DOHH2 (cell line): ENCODE results near the gene LILRB1.

Experiments used
- H3F3A ChIP-seq: fragments of 200-600 bp; sonication (generic), shearing (Covaris generic); 2 replicates; pipeline ENCODE4 v1.6.0; 2016; ENCODE audit warnings: antibody characterized with exemption, mild to moderate bottlenecking; ENCODE audit not compliant: control insufficient read depth, insufficient read depth
- H3K27ac ChIP-seq: fragments of 200-600 bp; sonication (generic); 2 replicates; pipeline ENCODE4 v1.5.1; 2014; ENCODE audit warnings: low read depth, mild to moderate bottlenecking, low read length, moderate library complexity
- H3K27me3 ChIP-seq: fragments of 200-600 bp; sonication (generic); 2 replicates; pipeline ENCODE4 v1.6.1; 2014; ENCODE audit warnings: mild to moderate bottlenecking, low read length, mixed read lengths; ENCODE audit not compliant: control insufficient read depth
- H3K36me3 ChIP-seq: fragments of 200-600 bp; sonication (generic); 2 replicates; pipeline ENCODE4 v1.6.1; 2014; ENCODE audit warnings: mild to moderate bottlenecking, low read length, moderate library complexity, mixed read lengths; ENCODE audit not compliant: control insufficient read depth
- H3K4me1 ChIP-seq: fragments of 200-600 bp; sonication (generic); 2 replicates; pipeline ENCODE4 v1.6.1; 2014; ENCODE audit warnings: mild to moderate bottlenecking, low read length, mixed read lengths; ENCODE audit not compliant: control insufficient read depth
- H3K4me2 ChIP-seq: fragments of 200-600 bp; sonication (generic); 2 replicates; pipeline ENCODE4 v1.6.0; 2014; ENCODE audit warnings: mild to moderate bottlenecking, low read length, moderate library complexity
- H3K4me3 ChIP-seq: fragments of 200-600 bp; sonication (generic); 2 replicates; pipeline ENCODE4 v1.5.1; 2014; ENCODE audit warnings: mild to moderate bottlenecking, low read length, mixed read lengths
- H3K79me2 ChIP-seq: fragments of 200-600 bp; sonication (generic); 2 replicates; pipeline ENCODE4 v1.6.1; 2014; ENCODE audit warnings: mild to moderate bottlenecking, low read length, mixed read lengths; ENCODE audit not compliant: control insufficient read depth
- H3K9me2 ChIP-seq: fragments of 200-600 bp; sonication (generic); replicated peaks from 2 replicates; pipeline ENCODE4 v1.6.1; 2014; ENCODE audit warnings: mild to moderate bottlenecking, low read length, mixed read lengths; ENCODE audit not compliant: control insufficient read depth
- H3K9me3 ChIP-seq: fragments of 200-600 bp; sonication (generic); 2 replicates; pipeline ENCODE4 v1.6.1; 2014; ENCODE audit warnings: antibody characterized with exemption, low read length, mixed read lengths; ENCODE audit not compliant: control insufficient read depth, insufficient read depth
- H4K20me1 ChIP-seq: fragments of 200-600 bp; sonication (generic); 2 replicates; pipeline ENCODE4 v1.6.0; 2014; ENCODE audit warnings: low read depth, mild to moderate bottlenecking, antibody characterized with exemption, low read length, moderate library complexity; ENCODE audit not compliant: control insufficient read depth, insufficient read depth
- EZH2phosphoT487 ChIP-seq: fragments of 200-600 bp; sonication (generic); IDR thresholded peaks from 2 replicates; pipeline ENCODE4 v1.6.1; 2017; ENCODE audit warnings: borderline replicate concordance, mild to moderate bottlenecking, antibody characterized with exemption, low read length, moderate library complexity, mixed read lengths
- TF ChIP-seq, protein P1 (sequence below): fragments of 200-600 bp; sonication (generic); IDR thresholded peaks from one replicate; pipeline ENCODE4 v1.5.1; 2014; ENCODE audit warnings: antibody characterized with exemption, mild to moderate bottlenecking, low read depth, low read length; ENCODE audit not compliant: poor library complexity, severe bottlenecking

The LILRB1 gene

DNA sequence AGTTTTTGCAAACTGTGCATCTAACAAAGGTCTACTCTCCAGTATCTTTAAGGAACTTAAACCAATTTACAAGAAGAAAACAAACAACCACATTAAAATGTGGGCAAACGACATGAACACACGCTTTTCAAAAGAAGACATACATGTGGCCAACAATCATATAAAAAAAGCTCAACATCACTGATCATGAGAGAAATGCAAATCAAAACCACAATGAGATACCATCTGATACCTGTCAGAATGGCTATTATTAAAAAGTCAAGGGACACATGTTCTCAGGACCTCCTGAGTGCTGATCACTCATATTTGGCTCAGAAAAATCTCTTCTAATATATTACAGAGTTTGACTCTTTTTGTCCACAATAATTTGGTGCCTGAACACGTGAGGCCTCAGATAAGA is 14.2 kb upstream of the LILRB1 start:
- H3K79me2 ChIP-seq = peaks cover 45% of the 10 kb centered on the region
- no peaks in the 10 kb centered on the region for H4K20me1 ChIP-seq
- peaks cover 16% of the 10 kb centered on the region for H3K36me3 ChIP-seq
- peak overlapping the region; percentile 96 for H3K27ac ChIP-seq
- peaks cover 61% of the 10 kb centered on the region for H3K4me1 ChIP-seq
- no peak for TF ChIP-seq EZH2phosphoT487
- TF ChIP-seq, protein P1, sequence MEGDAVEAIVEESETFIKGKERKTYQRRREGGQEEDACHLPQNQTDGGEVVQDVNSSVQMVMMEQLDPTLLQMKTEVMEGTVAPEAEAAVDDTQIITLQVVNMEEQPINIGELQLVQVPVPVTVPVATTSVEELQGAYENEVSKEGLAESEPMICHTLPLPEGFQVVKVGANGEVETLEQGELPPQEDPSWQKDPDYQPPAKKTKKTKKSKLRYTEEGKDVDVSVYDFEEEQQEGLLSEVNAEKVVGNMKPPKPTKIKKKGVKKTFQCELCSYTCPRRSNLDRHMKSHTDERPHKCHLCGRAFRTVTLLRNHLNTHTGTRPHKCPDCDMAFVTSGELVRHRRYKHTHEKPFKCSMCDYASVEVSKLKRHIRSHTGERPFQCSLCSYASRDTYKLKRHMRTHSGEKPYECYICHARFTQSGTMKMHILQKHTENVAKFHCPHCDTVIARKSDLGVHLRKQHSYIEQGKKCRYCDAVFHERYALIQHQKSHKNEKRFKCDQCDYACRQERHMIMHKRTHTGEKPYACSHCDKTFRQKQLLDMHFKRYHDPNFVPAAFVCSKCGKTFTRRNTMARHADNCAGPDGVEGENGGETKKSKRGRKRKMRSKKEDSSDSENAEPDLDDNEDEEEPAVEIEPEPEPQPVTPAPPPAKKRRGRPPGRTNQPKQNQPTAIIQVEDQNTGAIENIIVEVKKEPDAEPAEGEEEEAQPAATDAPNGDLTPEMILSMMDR = no peak
- peaks cover 31% of the 10 kb centered on the region for H3F3A ChIP-seq
- no peaks in the 10 kb centered on the region for H3K9me2 ChIP-seq
- peak overlapping the region; percentile 88 for H3K4me2 ChIP-seq
- H3K27me3 ChIP-seq = no peaks in the 10 kb centered on the region
- peak overlapping the region; percentile 81 for H3K4me3 ChIP-seq
- peaks cover 15% of the 10 kb centered on the region; the same call in 1 of the 2 replicates for H3K9me3 ChIP-seq

DNA sequence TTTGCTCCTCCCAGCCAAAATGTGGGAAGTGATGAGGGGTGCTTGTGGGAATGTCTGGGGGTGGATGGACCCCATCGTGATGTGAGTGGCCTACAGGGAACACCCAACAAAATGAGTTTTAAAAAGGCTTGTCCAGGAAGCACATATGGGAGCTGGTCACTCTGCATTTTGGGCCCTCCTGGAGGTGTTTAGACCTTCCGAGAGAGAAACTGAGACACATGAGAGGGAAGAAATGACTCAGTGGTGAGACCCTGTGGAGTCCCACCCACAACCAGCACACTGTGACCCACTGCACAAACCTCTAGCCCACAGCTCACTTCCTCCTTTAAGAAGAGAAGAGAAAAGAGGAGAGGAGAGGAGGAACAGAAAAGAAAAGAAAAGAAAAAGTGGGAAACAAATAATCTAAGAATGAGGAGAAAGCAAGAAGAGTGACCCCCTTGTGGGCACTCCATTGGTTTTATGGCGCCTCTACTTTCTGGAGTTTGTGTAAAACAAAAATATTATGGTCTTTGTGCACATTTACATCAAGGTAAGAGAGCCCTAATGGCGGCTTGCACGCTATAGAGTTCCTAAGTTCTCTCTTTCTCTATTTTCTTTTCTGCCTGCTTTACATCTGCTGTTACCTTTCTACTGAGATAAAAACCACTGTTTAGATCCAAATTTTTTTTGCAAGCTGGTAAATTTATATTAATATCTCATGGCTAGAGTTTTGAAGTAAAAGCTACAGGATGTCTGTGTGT is 13.3 kb upstream of the LILRB1 start:
- Histone ChIP-seq H3K4me1 (peaks cover 61% of the 10 kb centered on the region), H3K36me3 (peaks cover 22% of the 10 kb centered on the region), H4K20me1 (no peaks in the 10 kb centered on the region), H3K9me3 (peaks cover 12% of the 10 kb centered on the region; the same call in 1 of the 2 replicates), H3K27ac (peak overlapping the region; percentile 96), H3K4me2 (peak overlapping the region; percentile 88), H3K9me2 (no peaks in the 10 kb centered on the region), H3K4me3 (peak overlapping the region; percentile 81), H3F3A (peaks cover 38% of the 10 kb centered on the region), H3K79me2 (peaks cover 54% of the 10 kb centered on the region), H3K27me3 (no peaks in the 10 kb centered on the region)
- TF ChIP-seq EZH2phosphoT487 = no peak
- TF ChIP-seq, protein P1 = no peak

DNA sequence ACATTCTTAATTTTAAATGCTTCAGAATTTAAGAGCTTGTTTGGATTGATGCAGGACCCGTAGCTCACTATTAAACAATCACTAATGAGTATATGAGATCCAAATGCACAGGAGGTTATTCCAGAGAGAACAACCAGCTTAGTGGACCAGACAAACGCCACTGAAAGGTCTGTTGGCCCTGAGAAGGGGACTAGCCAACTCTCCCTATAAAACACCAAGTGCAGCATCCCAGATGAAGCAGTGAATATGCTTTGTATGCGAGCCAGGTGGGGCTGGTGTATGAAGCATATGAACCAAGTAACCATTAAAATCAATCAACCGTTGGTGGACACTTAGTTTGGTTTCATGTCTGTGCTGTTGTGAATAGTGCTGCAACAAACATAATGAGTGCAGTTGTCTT is 9.8 kb upstream of the LILRB1 start:
- Histone ChIP-seq H4K20me1 (no peaks in the 10 kb centered on the region), H3K36me3 (peaks cover 20% of the 10 kb centered on the region), H3F3A (peaks cover 35% of the 10 kb centered on the region), H3K9me3 (peaks cover 3% of the 10 kb centered on the region; the same call in 1 of the 2 replicates), H3K4me3 (peak overlapping the region; percentile 81), H3K9me2 (no peaks in the 10 kb centered on the region), H3K79me2 (peaks cover 85% of the 10 kb centered on the region), H3K4me1 (peaks cover 63% of the 10 kb centered on the region), H3K27me3 (no peaks in the 10 kb centered on the region), H3K27ac (peak overlapping the region; percentile 96), H3K4me2 (peak overlapping the region; percentile 79)
- no peak for TF ChIP-seq EZH2phosphoT487
- TF ChIP-seq, protein P1 = no peak
